HG02798 (cell line): ENCODE results near the gene RBM3.

Experiments used
- ATAC-seq: cut with Tn5 transposase; IDR thresholded peaks from one replicate; pipeline ENCODE4 v1.9.1; 2021; ENCODE audit warnings: mild to moderate bottlenecking; ENCODE audit not compliant: unreplicated experiment, poor library complexity

RBM3 gene

GRCh38 chrX:48575642-48576041 is 1.4 kb downstream of the RBM3 start:
- no peak for ATAC-seq

GRCh38 chrX:48576108-48576507 is 1.8 kb downstream of the RBM3 start:
- ATAC-seq, result no peak

GRCh38 chrX:48578661-48579128 is 4.4 kb downstream of the RBM3 start:
- no peak for ATAC-seq

- no peak for ATAC-seq
Observed at GRCh38 chrX:48579259-48579658, 5.0 kb downstream of the RBM3 start.

GRCh38 chrX:48580662-48581061 is 6.4 kb downstream of the RBM3 start:
- ATAC-seq, result no peak

GRCh38 chrX:48584698-48585097 is 10.4 kb downstream of the RBM3 start:
- ATAC-seq, result no peak

- ATAC-seq, result no peak
Observed at GRCh38 chrX:48589482-48590162, 15.3 kb downstream of the RBM3 start.

GRCh38 chrX:48590203-48591103 is 16.2 kb downstream of the RBM3 start:
- ATAC-seq, result no peak

- ATAC-seq, result no peak
Observed at GRCh38 chrX:48591255-48591791, 17.0 kb downstream of the RBM3 start.

- ATAC-seq, result no peak
Observed at GRCh38 chrX:48592971-48593370, 18.7 kb downstream of the RBM3 start.

- ATAC-seq, result no peak
Observed at GRCh38 chrX:48595929-48596328, 21.6 kb downstream of the RBM3 start.

GRCh38 chrX:48597353-48598264 is 23.3 kb downstream of the RBM3 start, which contains the start of gene WDR13:
WDR13 (plus strand) TSS chrX:48597492; CDS start chrX:48597997, 505 bp downstream.
- ATAC-seq, result peak; percentile 80

- no peak for ATAC-seq
Observed at GRCh38 chrX:48598614-48599013, 24.3 kb downstream of the RBM3 start.

- ATAC-seq, result no peak
Observed at GRCh38 chrX:48599341-48599740, 25.1 kb downstream of the RBM3 start.

- ATAC-seq, result no peak
Observed at GRCh38 chrX:48600226-48600625, 25.9 kb downstream of the RBM3 start.

GRCh38 chrX:48601741-48602394 is 27.6 kb downstream of the RBM3 start:
- no peak for ATAC-seq

GRCh38 chrX:48604701-48605100 is 30.4 kb downstream of the RBM3 start:
- ATAC-seq, result no peak

GRCh38 chrX:48606091-48606490 is 31.8 kb downstream of the RBM3 start:
- no peak for ATAC-seq

- ATAC-seq, result no peak
Observed at GRCh38 chrX:48611703-48612102, 37.4 kb downstream of the RBM3 start.
